Measurements from ENCODE around the gene DPT.

The DPT gene

DNA sequence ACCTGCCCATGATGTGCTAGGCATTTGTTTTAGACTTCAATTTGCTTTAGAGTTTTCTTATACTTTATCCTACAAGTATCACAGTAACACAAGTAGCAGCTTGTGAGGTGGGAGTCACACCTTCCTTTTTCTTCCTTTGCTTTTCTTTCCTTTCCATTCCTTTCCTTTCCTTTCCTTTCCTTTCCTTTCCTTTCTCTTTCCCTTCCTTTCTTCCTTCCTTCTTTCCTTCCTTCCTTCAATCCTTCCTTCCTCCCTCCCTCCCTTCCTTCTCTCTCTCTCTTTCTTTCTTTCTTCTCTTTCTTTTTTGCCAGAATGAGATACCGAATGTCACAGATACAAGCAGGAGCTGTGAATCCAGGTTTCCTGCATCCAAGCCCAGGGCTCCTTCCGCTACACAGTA lies 3.9 kb downstream of the DPT start:
- no peaks in the 10 kb centered on the region for H3K4me1 ChIP-seq (ENCODE audit: control insufficient read depth in 1 of 2, insufficient read depth in 1 of 2, low read depth in 1 of 2, low read length in 1 of 2)
- H3K9me3 ChIP-seq: no peaks in the 10 kb centered on the region
- no peak overlapping the region for H3K4me3 ChIP-seq (ENCODE audit: low read depth in 1 of 2, low read length in 1 of 2)
- TF ChIP-seq, protein P1, sequence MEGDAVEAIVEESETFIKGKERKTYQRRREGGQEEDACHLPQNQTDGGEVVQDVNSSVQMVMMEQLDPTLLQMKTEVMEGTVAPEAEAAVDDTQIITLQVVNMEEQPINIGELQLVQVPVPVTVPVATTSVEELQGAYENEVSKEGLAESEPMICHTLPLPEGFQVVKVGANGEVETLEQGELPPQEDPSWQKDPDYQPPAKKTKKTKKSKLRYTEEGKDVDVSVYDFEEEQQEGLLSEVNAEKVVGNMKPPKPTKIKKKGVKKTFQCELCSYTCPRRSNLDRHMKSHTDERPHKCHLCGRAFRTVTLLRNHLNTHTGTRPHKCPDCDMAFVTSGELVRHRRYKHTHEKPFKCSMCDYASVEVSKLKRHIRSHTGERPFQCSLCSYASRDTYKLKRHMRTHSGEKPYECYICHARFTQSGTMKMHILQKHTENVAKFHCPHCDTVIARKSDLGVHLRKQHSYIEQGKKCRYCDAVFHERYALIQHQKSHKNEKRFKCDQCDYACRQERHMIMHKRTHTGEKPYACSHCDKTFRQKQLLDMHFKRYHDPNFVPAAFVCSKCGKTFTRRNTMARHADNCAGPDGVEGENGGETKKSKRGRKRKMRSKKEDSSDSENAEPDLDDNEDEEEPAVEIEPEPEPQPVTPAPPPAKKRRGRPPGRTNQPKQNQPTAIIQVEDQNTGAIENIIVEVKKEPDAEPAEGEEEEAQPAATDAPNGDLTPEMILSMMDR (IDR thresholded peaks at IDR 0.05): no peak
- H3K27me3 ChIP-seq: no peaks in the 10 kb centered on the region
- H3K36me3 ChIP-seq: no peaks in the 10 kb centered on the region
- H3K27ac ChIP-seq: no peak overlapping the region

DNA sequence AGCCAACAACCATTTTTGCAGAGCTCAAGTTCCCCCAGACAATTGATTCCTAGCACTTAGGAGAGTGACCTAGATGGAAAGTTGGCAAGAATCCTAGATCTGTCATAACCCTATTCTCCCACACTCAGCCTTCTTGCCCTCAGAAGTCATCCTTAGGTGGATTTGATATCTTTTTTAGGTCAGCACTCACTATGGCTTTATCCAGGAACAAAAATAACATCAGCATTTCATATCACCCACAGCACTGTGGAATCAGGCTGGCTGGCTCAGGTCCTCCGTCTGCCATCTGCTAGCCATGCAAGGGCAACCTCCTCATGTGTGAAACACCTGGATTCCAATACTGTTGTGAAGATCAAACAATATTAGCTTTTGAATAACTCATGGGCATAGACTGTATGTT lies 6.0 kb downstream of the DPT start:
- H3K36me3 ChIP-seq: no peaks in the 10 kb centered on the region
- H3K9me3 ChIP-seq: no peaks in the 10 kb centered on the region
- H3K4me1 ChIP-seq (ENCODE audit: control insufficient read depth in 1 of 2, insufficient read depth in 1 of 2, low read depth in 1 of 2, low read length in 1 of 2): no peaks in the 10 kb centered on the region
- H3K27me3 ChIP-seq: no peaks in the 10 kb centered on the region
- TF ChIP-seq, protein P1 (IDR thresholded peaks at IDR 0.05): no peak
- no peak overlapping the region for H3K27ac ChIP-seq
- H3K4me3 ChIP-seq (ENCODE audit: low read depth in 1 of 2, low read length in 1 of 2): no peak overlapping the region

DNA sequence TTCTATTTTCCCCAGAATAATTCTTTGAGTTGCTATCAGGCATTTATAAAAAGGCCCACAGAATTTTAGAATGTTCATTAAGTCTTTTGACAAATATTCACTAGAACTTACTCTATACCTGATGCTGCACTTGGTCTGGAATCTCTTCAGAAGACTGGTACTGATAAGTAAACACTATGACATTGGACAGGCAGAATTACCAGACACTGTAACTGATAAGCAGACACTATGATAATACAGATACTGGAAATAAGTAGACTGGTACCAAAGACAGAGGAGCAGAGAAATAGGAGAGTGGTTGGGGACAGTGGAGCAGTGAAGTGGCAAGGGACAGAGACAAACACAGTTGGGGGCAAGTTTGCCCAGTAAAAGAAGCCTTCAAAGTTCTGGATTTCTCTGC lies 8.2 kb downstream of the DPT start:
- H3K36me3 ChIP-seq: no peaks in the 10 kb centered on the region
- no peaks in the 10 kb centered on the region for H3K4me1 ChIP-seq (ENCODE audit: control insufficient read depth in 1 of 2, insufficient read depth in 1 of 2, low read depth in 1 of 2, low read length in 1 of 2)
- TF ChIP-seq, protein P1 (IDR thresholded peaks at IDR 0.05): no peak
- H3K27ac ChIP-seq: no peak overlapping the region
- no peaks in the 10 kb centered on the region for H3K27me3 ChIP-seq
- H3K9me3 ChIP-seq: no peaks in the 10 kb centered on the region
- H3K4me3 ChIP-seq (ENCODE audit: low read depth in 1 of 2, low read length in 1 of 2): no peak overlapping the region

DNA sequence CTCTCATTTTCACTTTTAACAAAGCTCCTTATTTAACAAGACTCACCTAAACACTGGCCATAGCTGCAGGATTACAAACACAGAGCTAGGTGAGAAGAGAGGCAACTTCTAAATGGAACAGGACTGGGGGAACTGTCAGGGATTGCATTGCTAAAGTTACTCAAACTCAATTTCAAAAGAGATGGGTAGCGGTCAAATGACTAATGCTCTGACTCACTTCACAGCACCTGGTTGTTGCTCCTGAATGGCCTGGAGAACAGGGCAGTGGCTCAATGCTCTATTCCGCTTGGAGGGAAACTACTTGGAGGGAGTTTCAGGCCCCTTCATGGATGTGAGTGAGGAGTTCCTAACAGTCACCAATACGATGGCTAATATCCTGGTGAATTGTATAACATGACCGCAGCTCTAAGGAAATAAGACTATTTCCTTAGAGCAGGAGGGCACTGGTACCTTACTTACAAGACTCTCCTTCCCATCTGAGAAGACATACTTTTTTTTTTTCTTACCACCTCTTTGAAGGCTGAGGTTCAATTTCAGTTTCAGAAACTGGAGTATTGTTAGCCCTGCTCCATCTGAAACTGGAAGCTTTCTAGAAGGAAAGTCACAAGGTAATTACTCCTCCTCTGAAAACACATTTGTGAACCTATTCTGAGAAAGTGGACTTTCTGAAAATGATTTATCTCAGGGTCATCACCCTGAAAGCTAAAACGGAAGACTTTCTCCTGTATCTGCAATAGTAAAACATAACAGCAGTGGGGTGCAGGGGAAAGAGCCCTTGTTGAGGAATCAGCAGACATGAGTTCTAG lies 9.5 kb downstream of the DPT start:
- Histone ChIP-seq H3K9me3 (no peaks in the 10 kb centered on the region), H3K27ac (no peak overlapping the region), H3K27me3 (no peaks in the 10 kb centered on the region), H3K4me1 (ENCODE audit: control insufficient read depth in 1 of 2, insufficient read depth in 1 of 2, low read depth in 1 of 2, low read length in 1 of 2) (no peaks in the 10 kb centered on the region), H3K36me3 (no peaks in the 10 kb centered on the region), H3K4me3 (ENCODE audit: low read depth in 1 of 2, low read length in 1 of 2) (no peak overlapping the region)
- TF ChIP-seq, protein P1 (IDR thresholded peaks at IDR 0.05): no peak

DNA sequence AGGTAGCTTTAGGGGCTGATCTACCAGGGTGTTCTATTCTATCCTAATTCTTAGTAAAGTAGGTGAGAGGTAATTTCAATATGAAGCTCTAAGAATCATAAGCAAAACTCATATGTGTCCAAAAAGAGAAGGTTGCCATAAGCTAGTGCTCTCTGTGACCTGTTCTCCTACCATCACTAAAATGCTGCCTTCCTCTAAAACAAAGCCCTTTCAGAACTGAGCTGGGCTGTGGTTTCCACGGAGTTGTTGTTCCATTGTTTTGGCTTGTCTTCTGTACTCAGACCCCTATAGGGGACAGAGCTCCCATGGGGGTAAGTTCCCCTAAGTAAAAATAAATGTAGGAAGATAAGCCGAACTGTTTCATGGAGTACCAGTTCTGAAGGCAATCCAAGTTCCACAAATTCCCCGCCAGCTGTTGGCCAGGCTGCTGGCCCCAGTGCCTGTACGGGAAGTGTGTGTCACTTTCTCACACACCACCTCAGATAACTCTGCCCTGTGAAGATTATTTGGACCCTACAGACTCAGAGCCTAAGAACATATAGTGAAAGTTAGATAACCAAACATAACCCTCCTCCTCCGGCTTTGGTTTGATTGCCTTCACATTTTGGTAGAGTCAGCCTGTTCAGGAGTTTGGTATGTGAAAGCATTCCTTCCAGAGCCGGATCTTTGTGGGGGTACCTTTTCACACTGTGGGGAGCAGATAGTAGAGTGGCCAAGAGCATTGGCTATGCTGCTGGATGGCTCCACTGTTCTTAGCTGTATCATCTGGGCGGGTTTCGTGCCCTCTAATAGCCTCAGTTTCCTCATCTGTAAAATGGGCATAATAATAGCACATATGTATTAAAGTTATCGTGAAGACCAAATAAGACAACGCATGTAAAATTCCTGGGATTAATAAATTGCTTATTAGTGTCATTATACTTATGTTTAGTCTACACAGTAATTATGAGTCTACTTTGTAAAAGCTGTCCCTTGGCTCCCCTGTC lies 10.8 kb downstream of the DPT start:
- no peaks in the 10 kb centered on the region for H3K27me3 ChIP-seq
- H3K27ac ChIP-seq: no peak overlapping the region
- H3K4me3 ChIP-seq (ENCODE audit: low read depth in 1 of 2, low read length in 1 of 2): no peak overlapping the region
- TF ChIP-seq, protein P1 (IDR thresholded peaks at IDR 0.05): no peak
- no peaks in the 10 kb centered on the region for H3K4me1 ChIP-seq (ENCODE audit: control insufficient read depth in 1 of 2, insufficient read depth in 1 of 2, low read depth in 1 of 2, low read length in 1 of 2)
- H3K36me3 ChIP-seq: no peaks in the 10 kb centered on the region
- H3K9me3 ChIP-seq: no peaks in the 10 kb centered on the region

Data from neutrophil (primary cell).